ENCODE data around the gene VWCE. TPM values are rescaled to one million over a fixed set of nuclear protein-coding genes. Genes with fewer than 3 reads are reported as not detected.
A peak's percentile ranks its signal among the peaks of the same experiment; 100 is the strongest.

The VWCE gene
- total and polyA plus RNA-seq, 10 of the 15 experiments (the other 5 are each of a cell fraction or from before 2014, with no cell fraction given), result 0.10 to 4.9 (median 2.4) TPM

GRCh38 chr11:61302550-61302949 is 7.4 kb upstream of the VWCE start:
- POLR2A ChIA-PET, result no interaction called here
- BruUV-seq (replicated peaks), result no TSS peak
- WGBS (ENCODE audit: insufficient coverage, insufficient replicate concordance, low lambda C conversion rate, missing lambda C conversion rate), result 75% methylated on average over 13 of the region's 13 CpGs
- TF ChIP-seq MEF2B (IDR thresholded peaks at IDR 0.05; ENCODE audit: partially characterized antibody, poor library complexity, severe bottlenecking) (no peak), NFYB (IDR thresholded peaks at IDR 0.05; ENCODE audit: insufficient read depth, low read depth, low read length) (no peak), ZBTB11 (CRISPR knock-in tag; IDR thresholded peaks at IDR 0.05) (no peak), BHLHE40 (IDR thresholded peaks at IDR 0.05; ENCODE audit: borderline replicate concordance in 1 of 2, low read depth in 2 of 2, low read length in 1 of 2) (peak in 1 of 2 experiments; percentile 27; a peak in 1 of 4 replicates), SUZ12 (IDR thresholded peaks at IDR 0.05; ENCODE audit: unreplicated experiment) (no peak), ZBTB33 (IDR thresholded peaks at IDR 0.05) (peak; percentile 87; the same call in 1 of the 2 replicates), PAX5 (IDR thresholded peaks at IDR 0.05; ENCODE audit: borderline replicate concordance, low read depth, low read length) (no peak), SMAD1 (IDR thresholded peaks at IDR 0.05; ENCODE audit: low read depth, partially characterized antibody) (no peak), PML (IDR thresholded peaks at IDR 0.05; ENCODE audit: low read length) (no peak), RCOR1 (conservative IDR thresholded peaks at IDR 0.05; ENCODE audit: low read depth, low read length) (no peak)
- Histone ChIP-seq H3K4me1 (ENCODE audit: control insufficient read depth, insufficient read depth, low read length) (peaks cover 14% of the 10 kb centered on the region), H2AFZ (ENCODE audit: control insufficient read depth, low read depth, low read length) (no peak overlapping the region), H3K27me3 (replicated peaks in 1 of 2; ENCODE audit: control insufficient read depth in 2 of 2, insufficient read depth in 2 of 2, low read length in 1 of 2) (no peaks in the 10 kb centered on the region), H3K27ac (ENCODE audit: control insufficient read depth, insufficient read depth) (no peak overlapping the region), H3K9ac (ENCODE audit: control insufficient read depth, insufficient read depth, low read length) (no peak overlapping the region), H3K4me2 (ENCODE audit: control insufficient read depth, insufficient read depth) (no peak overlapping the region), H3K36me3 (ENCODE audit: control insufficient read depth in 2 of 2, insufficient read depth in 2 of 2, low read length in 1 of 2) (peaks cover 27 to 60% of the 10 kb centered on the region in 2 experiments), H3K9me3 (replicated peaks; ENCODE audit: control insufficient read depth, insufficient read depth, low read length) (no peaks in the 10 kb centered on the region), H3K4me3 (no peak overlapping the region), H4K20me1 (ENCODE audit: control insufficient read depth, insufficient read depth) (no peaks in the 10 kb centered on the region), H3K79me2 (ENCODE audit: control insufficient read depth, insufficient read depth, low read length) (no peaks in the 10 kb centered on the region)
- RAD21 ChIA-PET (ENCODE audit: unreplicated experiment), result no interaction called here
- FAIRE-seq (no peak), ATAC-seq (no peak), DNase-seq (ENCODE audit: low read depth, low spot score) (no peak)
- intact Hi-C loops (cut with micrococcal nuclease; ENCODE audit: unreplicated experiment) (no loop called here), in situ Hi-C loops (cut with MboI) (no loop called here)
- SMC1A ChIA-PET (ENCODE audit: uncharacterized antibody, unreplicated experiment), result no interaction called here
- CTCF ChIA-PET, result no interaction called here
